CD4-positive, alpha-beta T cell treated with Interleukin-12 subunit alpha and Interleukin-12 subunit beta, for 1 hour (primary cell): ENCODE data around the gene RFC4.

ENCODE experiments used
- DNase-seq: peaks from one replicate; pipeline ENCODE4 v3.0.0-alpha.2; 2020

The RFC4 gene

DNA sequence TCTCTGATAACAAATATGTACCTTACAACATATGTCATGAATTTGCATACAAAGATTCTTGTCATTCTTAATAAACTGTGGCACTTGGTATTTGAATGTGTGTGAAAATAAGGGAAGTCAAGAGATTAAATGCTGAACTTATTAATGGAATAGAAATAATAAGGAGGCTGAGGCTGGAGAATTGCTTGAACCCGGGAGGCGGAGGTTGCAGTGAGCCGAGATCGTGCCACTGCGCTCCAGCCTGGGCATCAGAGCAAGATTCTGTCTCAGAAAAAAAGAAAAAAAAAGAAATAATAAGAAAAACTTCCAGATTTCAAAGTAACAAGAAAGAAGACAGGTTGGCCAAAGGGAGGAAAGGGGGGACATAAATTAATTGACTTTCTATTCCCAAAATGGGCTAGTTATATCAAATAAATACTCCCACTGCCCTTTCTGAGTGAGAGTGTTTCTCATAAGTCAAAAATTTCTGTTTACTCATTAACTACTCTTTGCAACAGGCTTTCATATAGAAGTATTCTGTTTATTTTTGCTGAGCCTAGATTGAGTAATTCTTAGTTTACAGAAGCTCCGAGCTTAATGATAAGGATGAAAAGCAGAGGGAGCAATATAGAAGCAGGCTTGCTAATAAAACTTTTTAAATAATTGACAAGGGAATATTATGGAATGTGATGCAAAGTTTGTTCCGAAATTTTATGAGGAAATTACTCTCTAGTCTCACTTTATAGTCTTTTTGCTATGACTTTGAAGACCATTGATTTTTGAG, 63.5 kb downstream of the RFC4 start:
- DNase-seq, result no peak
